Measurements from ENCODE around the gene SLC25A29. TPM values are rescaled to one million over a fixed set of nuclear protein-coding genes. Genes with fewer than 3 reads are reported as not detected.

Gene SLC25A29
- total RNA-seq, 1 donor from 2014 or later, result 24.2 TPM

- DNase-seq, result no peak
Measured at GRCh38 chr14:100281286-100282082, 24.8 kb downstream of the SLC25A29 start.

GRCh38 chr14:100279563-100279962, 26.7 kb downstream of the SLC25A29 start:
- DNase-seq, result no peak

- no peak for DNase-seq
Measured at GRCh38 chr14:100279133-100279532, 27.1 kb downstream of the SLC25A29 start.

GRCh38 chr14:100278702-100279101, 27.5 kb downstream of the SLC25A29 start:
- DNase-seq, result no peak

- no peak for DNase-seq
Measured at GRCh38 chr14:100275214-100275613, 31.0 kb downstream of the SLC25A29 start.

- DNase-seq, result no peak
Measured at GRCh38 chr14:100274250-100274649, 32.0 kb downstream of the SLC25A29 start.

GRCh38 chr14:100271247-100271939, 34.9 kb downstream of the SLC25A29 start:
- DNase-seq, result no peak

- no peak for DNase-seq
Measured at GRCh38 chr14:100268591-100269207, 37.5 kb downstream of the SLC25A29 start.

- no peak for DNase-seq
Measured at GRCh38 chr14:100267990-100268389, 38.3 kb downstream of the SLC25A29 start.

GRCh38 chr14:100263141-100263540, 43.1 kb downstream of the SLC25A29 start:
- DNase-seq, result no peak

- DNase-seq, result no peak
Measured at GRCh38 chr14:100262545-100262944, 43.7 kb downstream of the SLC25A29 start.

GRCh38 chr14:100261621-100262020, 44.6 kb downstream of the SLC25A29 start:
- no peak for DNase-seq

GRCh38 chr14:100256339-100256895, 49.8 kb downstream of the SLC25A29 start:
- DNase-seq, result no peak

GRCh38 chr14:100252684-100253083, 53.6 kb downstream of the SLC25A29 start:
- DNase-seq, result no peak

- no peak for DNase-seq
Measured at GRCh38 chr14:100250732-100251465, 55.3 kb downstream of the SLC25A29 start.

GRCh38 chr14:100246809-100247428, 59.3 kb downstream of the SLC25A29 start:
- no peak for DNase-seq

GRCh38 chr14:100243020-100243419, 63.2 kb downstream of the SLC25A29 start:
- no peak for DNase-seq

GRCh38 chr14:100241279-100241678, 65.0 kb downstream of the SLC25A29 start:
- DNase-seq, result no peak

Measured in skin of body (tissue), 2 donors.